ENCODE results near the gene RAD23A. TPM values are rescaled to one million over a fixed set of nuclear protein-coding genes. Genes with fewer than 3 reads are reported as not detected.
"Not testable (repeated sequence)": the region's sequence is repeated elsewhere in the genome, so short reads cannot be mapped to it uniquely, and the experiment has no call there.

RAD23A gene
- total and polyA plus RNA-seq, 2 donors (not counting 3 experiments of a cell fraction or from before 2014, with no cell fraction given): 66.9 to 102 TPM

DNA sequence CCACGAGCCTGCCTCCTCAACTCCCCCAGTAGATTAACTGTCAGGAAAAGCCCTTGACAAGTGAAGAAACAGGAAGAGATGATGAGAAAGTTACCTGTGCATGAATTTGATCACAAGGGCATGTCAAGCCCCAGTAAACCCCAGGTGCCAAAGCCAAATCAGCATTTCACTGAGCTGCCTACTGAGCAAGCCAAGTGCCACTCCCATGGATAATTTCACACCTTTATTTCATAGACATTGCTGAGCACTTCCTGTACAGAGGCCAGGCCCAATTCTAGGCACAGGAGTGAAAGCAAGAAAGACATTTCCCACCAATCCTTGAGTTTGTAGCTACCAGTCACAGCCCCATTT, 8.9 kb downstream of the RAD23A start:
- Histone ChIP-seq H3K9me3 (replicated peaks; ENCODE audit: control insufficient read depth, insufficient read depth, low read length) (no peaks in the 10 kb centered on the region), H3K9ac (replicated peaks; ENCODE audit: extremely low read depth, insufficient read depth, low read length) (no peak overlapping the region), H3K4me1 (ENCODE audit: control insufficient read depth, extremely low read depth, insufficient read depth, low read length) (peaks cover 38% of the 10 kb centered on the region), H3K36me3 (ENCODE audit: control insufficient read depth in 2 of 2, extremely low read depth in 1 of 2, insufficient read depth in 2 of 2, low read length in 2 of 2) (peaks cover 11 to 17% of the 10 kb centered on the region in 2 experiments), H3K4me2 (ENCODE audit: insufficient read depth, low read length) (no peak overlapping the region), H3K27me3 (ENCODE audit: control insufficient read depth in 2 of 2, insufficient read depth in 2 of 2, low read length in 2 of 2) (no peaks in the 10 kb centered on the region), H2AFZ (ENCODE audit: low read depth, low read length) (no peak overlapping the region), H4K20me1 (replicated peaks; ENCODE audit: control insufficient read depth, extremely low read depth, insufficient read depth, low read length) (no peaks in the 10 kb centered on the region), H3K79me2 (ENCODE audit: control insufficient read depth, insufficient read depth, low read length) (peaks cover 43% of the 10 kb centered on the region), H3K9me1 (replicated peaks; ENCODE audit: control insufficient read depth, extremely low read depth, insufficient read depth, low read length) (no peaks in the 10 kb centered on the region), H3K4me3 (replicated peaks in 1 of 3; ENCODE audit: insufficient read depth in 1 of 3, low read depth in 1 of 3, low read length in 3 of 3) (no peak overlapping the region), H3K27ac (ENCODE audit: insufficient read depth, low read depth, low read length) (no peak overlapping the region)
- CTCF ChIA-PET: interaction anchor here (1.1 to 3.6 kb wide), 2 partner anchors 9 to 11 kb away, joined by 3 to 15 read pairs; no protein-coding TSS in a partner anchor
- TF ChIP-seq MAX (IDR thresholded peaks at IDR 0.05; ENCODE audit: insufficient read depth, insufficient read length): no peak
- no peak for TF ChIP-seq POLR2AphosphoS5 (IDR thresholded peaks at IDR 0.05; ENCODE audit: insufficient read depth, low read depth, low read length)
- no peak for TF ChIP-seq JUN (IDR thresholded peaks at IDR 0.05; ENCODE audit: borderline replicate concordance, insufficient read depth, insufficient read length, low read depth)
- TF ChIP-seq POLR2A (IDR thresholded peaks at IDR 0.05; ENCODE audit: low read depth, low read length): no peak
- TF ChIP-seq GATA2 (IDR thresholded peaks at IDR 0.05; ENCODE audit: insufficient read depth, insufficient read length, low read depth, low read length): no peak
- no peak for TF ChIP-seq FOS (IDR thresholded peaks at IDR 0.05; ENCODE audit: borderline replicate concordance, insufficient read depth, low read length)
- no peak for TF ChIP-seq EZH2 (IDR thresholded peaks at IDR 0.05; ENCODE audit: borderline replicate concordance, low read depth, low read length, severe bottlenecking)
- no peak for TF ChIP-seq CTCF (IDR thresholded peaks at IDR 0.05; ENCODE audit: extremely low read depth in 1 of 2, insufficient read depth in 1 of 2, low read depth in 1 of 2, low read length in 2 of 2)
- no peak for TF ChIP-seq MYC (IDR thresholded peaks at IDR 0.05; ENCODE audit: low read depth, low read length)
- POLR2A ChIA-PET: interaction anchor here (1.2 kb wide), 1 partner anchor 8 kb away, joined by 5 read pairs; no protein-coding TSS in a partner anchor
- intact Hi-C loops (cut with micrococcal nuclease): no loop called here
- no peak for FAIRE-seq
- dilution Hi-C loops (cut with MboI; ENCODE audit: extremely low pct_ligation_motif_present, low sequenced_read_pairs): no loop called here
- DNase-seq (ENCODE audit: low read depth, low spot score): no peak
- no TSS peak for BruUV-seq (replicated peaks)

GRCh38 chr19:12955575-12955974, 9.9 kb downstream of the RAD23A start:
- intact Hi-C loops (cut with micrococcal nuclease); BruUV-seq (replicated peaks); H3K27ac ChIP-seq (ENCODE audit: insufficient read depth, low read depth, low read length); H3K9me1 ChIP-seq (replicated peaks; ENCODE audit: control insufficient read depth, extremely low read depth, insufficient read depth, low read length); H2AFZ ChIP-seq (ENCODE audit: low read depth, low read length); H3K9me3 ChIP-seq (replicated peaks; ENCODE audit: control insufficient read depth, insufficient read depth, low read length); FAIRE-seq; dilution Hi-C loops (cut with MboI; ENCODE audit: extremely low pct_ligation_motif_present, low sequenced_read_pairs); DNase-seq (ENCODE audit: low read depth, low spot score); H4K20me1 ChIP-seq (replicated peaks; ENCODE audit: control insufficient read depth, extremely low read depth, insufficient read depth, low read length); H3K27me3 ChIP-seq (ENCODE audit: control insufficient read depth in 2 of 2, insufficient read depth in 2 of 2, low read length in 2 of 2): not testable (repeated sequence)
- Histone ChIP-seq H3K79me2 (ENCODE audit: control insufficient read depth, insufficient read depth, low read length) (peaks cover 42% of the 10 kb centered on the region), H3K4me1 (ENCODE audit: control insufficient read depth, extremely low read depth, insufficient read depth, low read length) (peaks cover 38% of the 10 kb centered on the region), H3K9ac (replicated peaks; ENCODE audit: extremely low read depth, insufficient read depth, low read length) (peak overlapping the region; percentile 12), H3K36me3 (ENCODE audit: control insufficient read depth in 2 of 2, extremely low read depth in 1 of 2, insufficient read depth in 2 of 2, low read length in 2 of 2) (peaks cover 11% of the 10 kb centered on the region in 2 experiments), H3K4me2 (ENCODE audit: insufficient read depth, low read length) (peak overlapping the region; percentile 70), H3K4me3 (replicated peaks in 1 of 3; ENCODE audit: insufficient read depth in 1 of 3, low read depth in 1 of 3, low read length in 3 of 3) (peak overlapping the region in 1 of 3 experiments; percentile 65)
- POLR2A ChIA-PET: interaction anchor here (1.5 kb wide), 1 partner anchor 9 kb away, joined by 5 read pairs; the partner anchor contains the start of gene RAD23A
- CTCF ChIA-PET: interaction anchor here (1.7 to 3.6 kb wide), 2 partner anchors 10 to 22 kb away, joined by 5 to 15 read pairs; no protein-coding TSS in a partner anchor
